Effector memory CD8-positive, alpha-beta T cell (primary cell): Measurements from ENCODE around the gene MRPS2.

Experiments used
- ATAC-seq: fragments of 150-1000 bp; cut with Tn5 transposase; replicated peaks from 2 replicates; pipeline ENCODE4 v1.10.0; 2021; ENCODE audit warnings: mild to moderate bottlenecking, moderate library complexity
- DNase-seq, 3 experiments: peaks; one replicate each; pipeline ENCODE4 v3.0.0; 2021
- H3K27ac Mint-ChIP-seq, 2 donors: one replicate each; pipeline ENCODE4 v1.8.0; 2022; ENCODE audit warnings: mild to moderate bottlenecking in 2 of 2, mixed read lengths in 2 of 2, moderate library complexity in 2 of 2
- H3K27me3 Mint-ChIP-seq, 2 donors: one replicate each; pipeline ENCODE4 v1.8.0; 2022; ENCODE audit warnings: mixed read lengths in 2 of 2
- H3K36me3 Mint-ChIP-seq: one replicate; pipeline ENCODE4 v1.8.0; 2022; ENCODE audit warnings: mild to moderate bottlenecking, moderate library complexity, mixed read lengths; ENCODE audit not compliant: insufficient read depth
- H3K4me1 Mint-ChIP-seq, 2 donors: one replicate each; pipeline ENCODE4 v1.8.0; 2022; ENCODE audit warnings: low read depth in 2 of 2, mixed read lengths in 2 of 2
- H3K4me3 Mint-ChIP-seq, 2 donors: one replicate each; pipeline ENCODE4 v1.8.0; 2022; ENCODE audit warnings: mild to moderate bottlenecking in 2 of 2, mixed read lengths in 2 of 2, moderate library complexity in 2 of 2
- H3K9me3 Mint-ChIP-seq, 2 donors: one replicate each; pipeline ENCODE4 v1.8.0; 2022; ENCODE audit warnings: mixed read lengths in 2 of 2

The MRPS2 gene

DNA sequence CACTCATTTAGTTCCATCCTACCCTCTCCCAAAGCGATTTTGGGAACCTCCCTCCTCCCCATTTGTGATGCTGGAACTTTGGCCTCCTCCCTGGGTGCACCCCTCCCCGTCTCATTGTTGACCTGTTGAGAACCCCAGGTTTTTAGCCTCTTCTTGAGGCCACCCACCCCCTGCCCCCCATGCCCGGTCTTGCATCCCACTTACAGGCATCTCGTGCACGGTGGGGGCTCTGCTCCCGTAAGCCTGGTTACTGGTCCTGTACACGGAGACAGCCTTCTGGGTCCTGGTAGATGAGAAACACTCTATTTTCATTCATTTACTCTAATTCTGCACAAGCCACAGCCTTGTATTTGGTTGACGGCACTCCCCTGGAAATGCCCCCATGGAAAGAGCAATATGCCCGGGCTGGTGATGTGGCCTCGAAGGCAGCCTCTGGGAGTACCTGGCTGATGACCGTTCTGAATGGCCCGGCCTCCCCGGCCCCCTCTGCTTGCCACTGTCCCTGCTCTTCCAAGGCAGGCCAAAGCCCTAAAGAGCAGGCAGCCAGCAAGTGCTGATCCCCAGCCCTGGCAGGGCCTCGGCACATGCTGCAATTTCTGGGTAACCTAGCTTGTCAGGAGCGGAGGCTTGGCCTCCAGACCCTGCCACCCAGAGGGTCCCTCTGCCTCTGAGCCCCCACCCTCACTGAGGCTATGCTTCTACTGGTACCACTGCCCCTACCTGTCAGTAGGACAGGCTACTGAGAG lies 1.9 kb upstream of the MRPS2 start:
- no peak overlapping the region for H3K27ac Mint-ChIP-seq
- peak overlapping the region; percentile 90 to 92 for H3K4me3 Mint-ChIP-seq
- H3K9me3 Mint-ChIP-seq, result no peaks in the 10 kb centered on the region
- DNase-seq, result no peak
- H3K27me3 Mint-ChIP-seq, result peaks cover 11 to 22% of the 10 kb centered on the region in 2 donors
- H3K36me3 Mint-ChIP-seq, result peaks cover 12% of the 10 kb centered on the region
- H3K4me1 Mint-ChIP-seq, result peaks cover 18 to 19% of the 10 kb centered on the region in 2 donors
- no peak for ATAC-seq

GRCh38 chr9:135499326-135500070 lies 984 bp upstream of the MRPS2 start:
- H3K27ac Mint-ChIP-seq, result peak overlapping the region; percentile 93 to 96
- DNase-seq, result peak; percentile 81 to 85 (median 83)
- peak; percentile 63 for ATAC-seq
- H3K4me1 Mint-ChIP-seq, result peaks cover 18 to 22% of the 10 kb centered on the region in 2 donors
- H3K9me3 Mint-ChIP-seq, result no peaks in the 10 kb centered on the region
- peak overlapping the region; percentile 90 to 92 for H3K4me3 Mint-ChIP-seq
- H3K36me3 Mint-ChIP-seq, result peaks cover 19% of the 10 kb centered on the region
- H3K27me3 Mint-ChIP-seq, result peaks cover 11 to 22% of the 10 kb centered on the region in 2 donors

GRCh38 chr9:135500071-135500524 lies 384 bp upstream of the MRPS2 start:
- Mint-ChIP-seq H3K4me3 (peak overlapping the region; percentile 90 to 92), H3K27ac (peak overlapping the region; percentile 93 to 96), H3K36me3 (peaks cover 20% of the 10 kb centered on the region), H3K4me1 (peaks cover 20 to 28% of the 10 kb centered on the region in 2 donors), H3K9me3 (no peaks in the 10 kb centered on the region), H3K27me3 (peaks cover 5 to 16% of the 10 kb centered on the region in 2 donors)
- no peak for DNase-seq
- ATAC-seq, result peak; percentile 3

DNA sequence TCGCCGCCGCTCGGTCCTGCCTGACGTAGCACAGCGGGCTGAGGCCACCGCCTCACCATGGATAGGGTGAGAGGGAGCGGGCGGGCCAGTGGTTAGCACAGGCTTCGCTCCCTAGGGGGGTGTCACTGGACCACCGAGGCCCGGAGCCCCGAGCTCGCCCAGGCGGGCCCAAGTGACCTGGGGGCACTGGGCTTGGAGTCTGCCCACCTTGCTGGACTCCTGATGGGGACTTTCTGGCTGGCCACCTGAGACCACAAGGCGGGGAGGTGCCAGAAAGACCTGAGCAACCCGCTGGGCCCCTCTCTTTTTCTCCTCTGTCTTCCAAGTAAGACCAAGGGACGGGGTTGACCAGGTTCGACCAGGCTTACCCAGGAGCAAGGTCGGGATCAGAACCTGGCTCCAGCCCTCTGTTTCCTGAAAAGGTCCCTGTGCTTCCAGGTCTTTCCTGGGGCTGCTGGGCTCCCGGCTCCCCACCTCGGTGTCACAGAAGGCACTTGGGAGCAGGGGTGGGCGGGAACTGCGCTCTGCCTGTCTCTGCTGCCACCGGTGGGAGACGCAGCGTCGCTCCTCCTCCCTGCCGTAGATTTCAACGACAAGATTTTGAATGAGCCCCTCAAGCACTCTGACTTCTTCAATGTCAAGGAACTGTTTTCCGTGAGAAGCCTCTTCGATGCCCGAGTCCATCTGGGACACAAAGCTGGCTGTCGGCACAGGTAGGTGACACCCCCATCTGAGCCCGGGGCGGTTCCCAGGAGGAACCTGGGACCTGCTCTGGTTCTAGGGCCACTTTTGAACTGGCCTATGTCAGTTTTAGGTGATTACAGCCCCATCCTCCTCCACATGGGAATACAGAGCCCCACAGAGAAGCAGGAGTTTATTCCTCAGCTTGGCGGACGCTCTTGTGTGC lies 1.0 kb downstream of the MRPS2 start:
- H3K4me3 Mint-ChIP-seq, result peak overlapping the region; percentile 90 to 92
- peaks cover 22 to 30% of the 10 kb centered on the region in 2 donors for H3K4me1 Mint-ChIP-seq
- H3K9me3 Mint-ChIP-seq, result no peaks in the 10 kb centered on the region
- ATAC-seq (peak; percentile 52), DNase-seq (no peak)
- peaks cover 20% of the 10 kb centered on the region for H3K36me3 Mint-ChIP-seq
- H3K27ac Mint-ChIP-seq, result peak overlapping the region; percentile 93 to 96
- peaks cover 4 to 11% of the 10 kb centered on the region in 2 donors for H3K27me3 Mint-ChIP-seq

DNA sequence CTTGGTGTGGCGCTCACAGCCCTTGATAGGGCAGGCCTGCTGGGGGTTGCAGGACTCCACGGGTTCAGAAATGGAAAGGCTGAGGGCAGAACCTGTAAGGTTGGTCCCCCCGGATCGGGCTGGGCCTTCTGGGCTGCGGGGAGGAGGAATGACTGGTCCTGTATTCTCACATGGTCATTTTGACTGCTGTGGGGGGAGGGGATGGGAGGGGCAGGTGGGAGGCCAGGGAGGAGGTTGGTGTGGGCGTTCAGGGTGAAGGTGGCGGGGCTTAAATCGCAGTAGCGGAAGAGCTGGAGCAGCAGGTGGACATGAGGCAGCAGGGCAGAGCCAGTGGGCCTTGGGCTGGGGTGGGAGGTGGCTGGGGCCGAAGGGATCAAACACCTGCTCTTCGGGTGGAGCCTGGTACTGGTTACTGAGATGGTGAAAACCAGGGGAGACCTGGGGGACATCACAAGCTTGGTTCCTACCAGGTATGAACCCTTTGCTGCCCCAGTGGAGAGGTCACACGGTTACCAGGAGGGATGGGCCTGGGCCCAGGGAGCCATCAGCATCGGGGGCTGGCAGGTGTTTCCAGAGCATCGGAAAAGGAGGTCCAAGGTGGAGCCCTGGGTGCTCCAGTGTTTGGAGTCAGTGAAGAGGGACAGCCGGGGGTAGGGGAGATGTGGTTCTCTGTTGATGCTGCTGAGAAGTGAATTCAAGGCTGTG lies 1.8 kb downstream of the MRPS2 start:
- ATAC-seq (no peak), DNase-seq (no peak)
- peak overlapping the region in 1 of 2 donors; percentile 93 for H3K27ac Mint-ChIP-seq
- peak overlapping the region; percentile 90 to 92 for H3K4me3 Mint-ChIP-seq
- peaks cover 22 to 30% of the 10 kb centered on the region in 2 donors for H3K4me1 Mint-ChIP-seq
- peaks cover 4 to 11% of the 10 kb centered on the region in 2 donors for H3K27me3 Mint-ChIP-seq
- no peaks in the 10 kb centered on the region for H3K9me3 Mint-ChIP-seq
- H3K36me3 Mint-ChIP-seq, result peaks cover 20% of the 10 kb centered on the region

GRCh38 chr9:135502873-135503321 lies 2.4 kb downstream of the MRPS2 start:
- no peak for ATAC-seq
- H3K27me3 Mint-ChIP-seq, result peaks cover 1 to 7% of the 10 kb centered on the region in 2 donors
- H3K27ac Mint-ChIP-seq, result no peak overlapping the region
- peaks cover 0 to under 1% of the 10 kb centered on the region in 2 donors for H3K9me3 Mint-ChIP-seq
- no peak for DNase-seq
- peaks cover 20% of the 10 kb centered on the region for H3K36me3 Mint-ChIP-seq
- H3K4me1 Mint-ChIP-seq, result peaks cover 22 to 30% of the 10 kb centered on the region in 2 donors
- peak overlapping the region in 1 of 2 donors; percentile 90 for H3K4me3 Mint-ChIP-seq

GRCh38 chr9:135503371-135504261 lies 3.1 kb downstream of the MRPS2 start:
- H3K9me3 Mint-ChIP-seq, result peaks cover 0 to 8% of the 10 kb centered on the region in 2 donors
- no peak for ATAC-seq
- peaks cover 20% of the 10 kb centered on the region for H3K36me3 Mint-ChIP-seq
- H3K27ac Mint-ChIP-seq, result no peak overlapping the region
- H3K4me3 Mint-ChIP-seq, result no peak overlapping the region
- peaks cover 22 to 30% of the 10 kb centered on the region in 2 donors for H3K4me1 Mint-ChIP-seq
- H3K27me3 Mint-ChIP-seq, result no peaks in the 10 kb centered on the region
- DNase-seq, result no peak

DNA sequence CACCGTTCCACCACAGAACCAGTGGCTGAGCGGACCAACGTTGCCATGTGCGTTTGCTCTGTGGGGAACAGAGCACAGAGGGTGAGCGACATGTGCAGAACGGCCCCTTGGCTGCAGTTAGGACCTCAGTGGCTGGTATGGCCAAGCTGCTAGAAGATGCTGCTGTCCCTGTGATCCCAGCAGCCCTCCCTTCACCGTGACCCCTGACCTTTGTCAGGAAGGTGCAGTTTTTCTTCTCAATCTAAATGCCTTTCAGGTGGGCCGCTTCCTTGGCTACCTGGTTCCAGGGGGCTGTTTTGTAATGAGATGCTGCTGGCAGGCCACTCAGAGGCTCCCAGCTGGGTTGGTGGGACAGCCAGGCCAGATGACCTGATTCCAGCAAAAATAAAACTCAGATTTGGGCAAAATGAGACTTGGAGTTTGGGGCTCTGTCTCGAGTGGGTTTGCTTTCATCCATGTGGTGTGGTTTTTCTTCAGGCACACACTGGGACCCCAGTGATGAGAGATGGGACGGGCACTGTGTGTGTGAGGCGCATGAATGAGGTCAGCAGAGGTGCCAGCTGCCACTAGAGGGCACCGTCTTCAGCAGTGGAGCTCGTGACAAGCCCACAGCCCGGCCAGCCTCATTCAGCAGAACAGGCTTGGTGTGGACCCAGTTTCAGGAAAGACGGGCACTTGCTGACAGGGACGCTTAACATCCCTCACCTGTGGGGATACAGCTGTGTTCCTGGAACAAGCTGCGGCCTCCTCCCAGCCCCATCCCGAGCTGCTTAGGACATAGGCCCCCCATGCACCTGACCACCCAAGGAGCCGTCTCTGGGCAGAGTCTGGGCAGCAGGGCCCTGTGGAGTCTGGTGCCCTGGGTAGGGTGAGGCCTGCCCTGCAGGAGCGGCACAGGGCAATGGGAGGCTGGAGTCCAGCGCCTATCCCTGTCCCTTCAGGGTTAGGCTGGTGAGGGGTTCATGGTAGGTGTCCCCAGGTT lies 4.1 kb downstream of the MRPS2 start:
- no peak overlapping the region for H3K27ac Mint-ChIP-seq
- H3K27me3 Mint-ChIP-seq, result no peaks in the 10 kb centered on the region
- H3K36me3 Mint-ChIP-seq, result peaks cover 17% of the 10 kb centered on the region
- peaks cover 0 to 17% of the 10 kb centered on the region in 2 donors for H3K9me3 Mint-ChIP-seq
- ATAC-seq (no peak), DNase-seq (peak; percentile 33 to 49 (median 44))
- no peak overlapping the region for H3K4me3 Mint-ChIP-seq
- H3K4me1 Mint-ChIP-seq, result peaks cover 17 to 25% of the 10 kb centered on the region in 2 donors

GRCh38 chr9:135505406-135506187 lies 5.1 kb downstream of the MRPS2 start:
- Mint-ChIP-seq H3K36me3 (peaks cover 15% of the 10 kb centered on the region), H3K4me3 (no peak overlapping the region), H3K27me3 (no peaks in the 10 kb centered on the region), H3K27ac (no peak overlapping the region), H3K9me3 (peaks cover 0 to 18% of the 10 kb centered on the region in 2 donors), H3K4me1 (peaks cover 16 to 22% of the 10 kb centered on the region in 2 donors)
- DNase-seq (no peak), ATAC-seq (no peak)

DNA sequence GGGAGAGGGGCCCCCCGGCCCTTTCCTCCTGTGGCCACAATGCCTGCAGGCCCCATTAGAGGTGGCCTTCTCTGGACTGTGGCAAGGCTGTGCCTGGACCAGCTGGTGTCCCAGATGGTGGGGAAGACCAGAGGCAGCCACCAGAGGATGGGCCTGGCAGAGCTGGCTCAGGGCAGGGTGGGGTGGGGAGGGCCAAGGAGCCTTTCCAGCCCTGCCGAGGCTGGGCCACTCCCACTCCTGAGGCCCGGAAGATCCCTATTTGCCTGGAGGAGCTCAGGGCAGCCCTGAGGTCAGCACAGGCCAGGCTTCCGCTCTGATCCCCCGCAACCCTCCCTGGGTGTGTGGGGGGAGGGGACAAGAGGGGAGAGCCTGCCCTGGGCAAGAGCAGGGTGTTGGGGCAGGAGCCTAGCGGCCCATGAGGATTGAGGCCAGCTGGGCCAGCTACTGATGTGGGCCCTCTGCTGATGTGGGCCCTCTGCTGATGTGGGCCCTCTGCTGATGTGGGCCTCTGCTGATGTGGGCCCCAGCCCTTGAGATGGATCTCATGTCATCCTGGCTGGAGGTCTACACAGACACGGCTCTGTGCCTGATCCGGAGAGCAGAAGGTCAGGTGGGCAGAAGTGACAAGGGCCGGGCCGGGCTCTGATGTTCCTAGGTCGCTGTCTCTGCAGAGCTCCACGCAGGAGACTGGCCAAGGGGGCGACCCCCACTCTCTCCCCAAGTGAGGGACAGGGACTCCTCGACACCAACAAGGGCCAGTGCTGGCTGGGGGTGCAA lies 6.0 kb downstream of the MRPS2 start:
- DNase-seq, result no peak
- Mint-ChIP-seq H3K27ac (no peak overlapping the region), H3K36me3 (peaks cover 15% of the 10 kb centered on the region), H3K4me1 (peaks cover 14 to 21% of the 10 kb centered on the region in 2 donors), H3K27me3 (no peaks in the 10 kb centered on the region), H3K4me3 (no peak overlapping the region), H3K9me3 (peaks cover 0 to 18% of the 10 kb centered on the region in 2 donors)
- no peak for ATAC-seq
